Measurements from ENCODE around the gene F2RL2.

- TF ChIP-seq, protein P1, sequence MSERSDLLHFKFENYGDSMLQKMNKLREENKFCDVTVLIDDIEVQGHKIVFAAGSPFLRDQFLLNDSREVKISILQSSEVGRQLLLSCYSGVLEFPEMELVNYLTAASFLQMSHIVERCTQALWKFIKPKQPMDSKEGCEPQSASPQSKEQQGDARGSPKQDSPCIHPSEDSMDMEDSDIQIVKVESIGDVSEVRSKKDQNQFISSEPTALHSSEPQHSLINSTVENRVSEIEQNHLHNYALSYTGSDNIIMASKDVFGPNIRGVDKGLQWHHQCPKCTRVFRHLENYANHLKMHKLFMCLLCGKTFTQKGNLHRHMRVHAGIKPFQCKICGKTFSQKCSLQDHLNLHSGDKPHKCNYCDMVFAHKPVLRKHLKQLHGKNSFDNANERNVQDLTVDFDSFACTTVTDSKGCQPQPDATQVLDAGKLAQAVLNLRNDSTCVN (tag by site-specific recombination; optimal IDR thresholded peaks at IDR 0.05), result no peak
- TF ChIP-seq YY1 (tag by site-specific recombination; IDR thresholded peaks at IDR 0.05) (no peak), REST (tag by site-specific recombination; IDR thresholded peaks at IDR 0.05) (no peak)
- TF ChIP-seq, protein P2, sequence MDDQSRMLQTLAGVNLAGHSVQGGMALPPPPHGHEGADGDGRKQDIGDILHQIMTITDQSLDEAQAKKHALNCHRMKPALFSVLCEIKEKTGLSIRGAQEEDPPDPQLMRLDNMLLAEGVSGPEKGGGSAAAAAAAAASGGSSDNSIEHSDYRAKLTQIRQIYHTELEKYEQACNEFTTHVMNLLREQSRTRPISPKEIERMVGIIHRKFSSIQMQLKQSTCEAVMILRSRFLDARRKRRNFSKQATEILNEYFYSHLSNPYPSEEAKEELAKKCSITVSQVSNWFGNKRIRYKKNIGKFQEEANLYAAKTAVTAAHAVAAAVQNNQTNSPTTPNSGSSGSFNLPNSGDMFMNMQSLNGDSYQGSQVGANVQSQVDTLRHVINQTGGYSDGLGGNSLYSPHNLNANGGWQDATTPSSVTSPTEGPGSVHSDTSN (CRISPR knock-in tag; IDR thresholded peaks at IDR 0.05), result no peak
- TF ChIP-seq, protein P3, sequence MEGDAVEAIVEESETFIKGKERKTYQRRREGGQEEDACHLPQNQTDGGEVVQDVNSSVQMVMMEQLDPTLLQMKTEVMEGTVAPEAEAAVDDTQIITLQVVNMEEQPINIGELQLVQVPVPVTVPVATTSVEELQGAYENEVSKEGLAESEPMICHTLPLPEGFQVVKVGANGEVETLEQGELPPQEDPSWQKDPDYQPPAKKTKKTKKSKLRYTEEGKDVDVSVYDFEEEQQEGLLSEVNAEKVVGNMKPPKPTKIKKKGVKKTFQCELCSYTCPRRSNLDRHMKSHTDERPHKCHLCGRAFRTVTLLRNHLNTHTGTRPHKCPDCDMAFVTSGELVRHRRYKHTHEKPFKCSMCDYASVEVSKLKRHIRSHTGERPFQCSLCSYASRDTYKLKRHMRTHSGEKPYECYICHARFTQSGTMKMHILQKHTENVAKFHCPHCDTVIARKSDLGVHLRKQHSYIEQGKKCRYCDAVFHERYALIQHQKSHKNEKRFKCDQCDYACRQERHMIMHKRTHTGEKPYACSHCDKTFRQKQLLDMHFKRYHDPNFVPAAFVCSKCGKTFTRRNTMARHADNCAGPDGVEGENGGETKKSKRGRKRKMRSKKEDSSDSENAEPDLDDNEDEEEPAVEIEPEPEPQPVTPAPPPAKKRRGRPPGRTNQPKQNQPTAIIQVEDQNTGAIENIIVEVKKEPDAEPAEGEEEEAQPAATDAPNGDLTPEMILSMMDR (tag by site-specific recombination; IDR thresholded peaks at IDR 0.05), result peak; percentile 48; the same call in 1 of the 2 replicates
Observed at GRCh38 chr5:76641514-76642120, 18.4 kb upstream of the F2RL2 start.
